ENCODE results near the gene COL25A1. TPM values are rescaled to one million over a fixed set of nuclear protein-coding genes. Genes with fewer than 3 reads are reported as not detected.

The COL25A1 gene
- total RNA-seq, 1 experiment from 2014 or later: not detected

DNA sequence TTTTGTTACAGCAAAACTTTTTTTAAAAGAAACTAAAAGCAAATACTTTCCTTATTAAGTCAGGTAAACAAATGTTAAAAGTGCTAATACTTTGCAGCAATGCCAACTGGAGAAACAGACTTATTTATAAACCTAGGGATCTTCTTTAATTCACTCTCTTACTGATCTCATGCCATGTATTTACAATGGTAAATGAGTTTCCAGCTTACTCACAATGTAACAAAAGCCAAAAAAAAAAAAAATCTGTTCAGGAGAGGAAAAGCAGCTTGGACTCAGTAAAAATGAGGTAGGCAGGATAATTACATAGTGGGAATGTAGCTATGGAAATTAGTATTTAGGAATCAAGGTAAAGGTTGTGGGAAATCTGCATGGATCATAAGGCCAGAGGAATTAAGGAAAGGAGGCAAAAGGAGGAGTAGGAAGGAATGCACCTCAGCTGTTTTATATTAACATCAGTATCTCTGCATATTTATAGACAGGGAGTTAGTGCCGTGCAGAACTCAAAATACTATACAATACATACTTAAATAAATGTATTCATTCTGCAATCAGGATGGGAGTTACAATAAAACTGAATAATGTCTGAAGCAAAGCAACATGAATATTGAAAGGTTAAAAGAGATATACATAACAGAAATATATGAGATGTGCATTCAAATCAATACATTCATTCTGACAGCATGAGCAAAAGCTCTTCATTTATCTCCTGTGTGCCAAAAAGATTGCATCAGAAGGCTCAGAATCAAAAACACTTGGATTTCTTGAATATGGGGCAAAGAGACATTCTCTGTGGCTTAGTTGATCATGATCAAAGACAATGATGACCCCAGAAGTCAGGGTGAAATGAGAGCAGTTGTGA lies 481.7 kb downstream of the COL25A1 start:
- DNase-seq (ENCODE audit: low read depth): no peak

DNA sequence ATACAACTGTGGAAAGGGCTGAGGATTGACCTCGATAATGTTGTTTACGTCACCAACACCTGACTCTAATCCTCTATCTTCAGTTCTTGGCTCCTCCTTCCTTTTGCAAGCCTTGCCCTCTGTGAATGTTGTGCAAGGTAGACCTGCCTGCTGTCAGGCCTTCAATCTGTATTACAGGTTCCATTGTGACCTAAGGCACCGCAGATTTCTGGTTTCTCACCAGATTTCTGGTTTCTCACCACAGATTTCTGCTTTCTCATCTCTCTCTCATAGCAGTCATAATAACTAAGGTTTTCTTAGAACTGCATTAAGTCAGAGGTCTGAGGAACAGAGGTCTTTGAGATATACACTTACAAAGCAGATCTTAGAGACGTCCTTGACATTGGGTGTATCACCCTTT lies 488.1 kb downstream of the COL25A1 start:
- DNase-seq (ENCODE audit: low read depth): no peak

DNA sequence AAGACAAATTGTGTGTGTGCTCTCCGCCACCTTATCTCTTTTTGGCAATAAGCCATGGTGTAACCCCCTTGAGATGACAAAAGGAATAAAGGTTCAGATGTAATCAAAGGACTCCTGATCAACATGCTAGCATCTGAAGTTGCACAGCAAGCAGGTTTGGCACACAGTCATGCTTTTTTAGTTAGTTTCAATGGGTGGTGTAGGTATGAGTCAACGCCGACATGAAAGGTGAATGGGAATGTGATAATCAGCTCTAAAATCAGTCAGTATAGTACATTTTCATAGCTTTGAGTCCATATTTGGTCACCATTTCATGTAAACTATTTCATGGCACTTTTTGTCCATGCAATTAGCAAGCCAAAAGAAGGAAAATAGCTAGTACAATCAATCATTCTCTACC lies 489.2 kb downstream of the COL25A1 start:
- no peak for DNase-seq (ENCODE audit: low read depth)

DNA sequence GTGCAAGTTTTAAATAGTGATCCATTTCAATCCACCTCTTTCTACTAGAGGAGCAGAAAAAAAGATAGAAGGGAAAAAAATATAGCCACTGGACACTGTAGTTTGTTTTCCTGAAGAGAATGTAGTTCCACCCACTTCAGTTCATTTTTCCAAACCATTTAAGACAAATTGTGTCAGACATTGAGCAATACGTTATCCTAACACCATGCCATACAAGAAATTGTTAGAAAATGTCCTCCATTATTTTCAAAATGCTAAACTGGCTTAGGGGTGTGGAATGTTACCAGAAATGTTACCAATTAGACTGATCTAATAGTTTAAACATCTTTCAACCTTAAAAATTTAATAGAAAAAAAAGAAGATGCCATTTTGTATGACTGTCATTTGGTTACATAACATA lies 491.0 kb downstream of the COL25A1 start:
- no peak for DNase-seq (ENCODE audit: low read depth)

GRCh38 chr4:108810087-108810486 lies 492.4 kb downstream of the COL25A1 start:
- DNase-seq (ENCODE audit: low read depth): no peak

DNA sequence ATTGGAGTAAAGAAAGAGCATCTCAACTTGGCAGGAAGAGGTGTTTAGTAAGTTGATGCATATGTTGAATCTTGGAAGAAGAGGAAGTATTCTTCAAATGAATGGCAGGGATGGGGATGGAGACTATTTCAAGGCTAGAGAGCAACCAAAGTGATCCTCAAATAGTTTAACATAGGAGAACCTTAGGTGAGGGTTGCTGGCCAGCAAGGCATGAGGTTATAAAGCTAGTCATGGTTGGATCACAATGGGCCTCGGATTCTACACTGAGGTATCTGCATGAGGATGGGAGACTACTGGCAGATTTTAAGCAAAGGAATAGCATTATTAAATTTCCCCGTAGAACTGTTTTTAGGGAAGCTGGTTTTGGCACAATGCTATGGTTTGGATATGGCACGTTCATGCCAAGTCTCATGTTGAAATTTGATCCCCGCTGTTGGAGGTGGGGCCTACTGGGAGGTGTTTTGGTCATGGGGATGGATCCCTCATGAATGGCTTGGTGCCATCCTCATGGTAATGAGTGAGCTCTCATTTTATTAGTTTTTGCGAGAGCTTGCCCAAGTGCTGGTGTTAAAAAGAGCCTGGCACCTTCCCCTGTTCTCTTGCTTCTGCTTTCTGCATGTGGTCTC lies 497.7 kb downstream of the COL25A1 start:
- no peak for DNase-seq (ENCODE audit: low read depth)

GRCh38 chr4:108799306-108799705 lies 503.2 kb downstream of the COL25A1 start:
- DNase-seq (ENCODE audit: low read depth): no peak

DNA sequence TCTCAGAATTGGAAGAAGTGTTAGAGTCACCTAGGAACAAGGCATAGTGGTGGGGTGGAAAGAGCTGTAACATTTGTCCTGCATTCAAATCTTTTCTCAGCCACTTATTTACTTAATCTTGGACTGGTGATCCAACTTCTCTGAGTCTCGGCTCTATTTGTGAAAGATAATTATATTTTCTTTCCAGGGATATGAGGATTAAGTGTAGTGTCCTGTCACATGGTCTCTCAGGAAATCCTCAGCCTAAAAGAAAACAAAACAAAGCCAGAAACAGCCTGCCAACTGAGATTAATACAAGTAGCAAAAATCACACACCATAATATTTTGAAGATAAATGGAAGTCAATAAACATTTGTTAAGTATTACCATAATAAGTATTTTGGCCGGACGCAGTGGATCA lies 506.3 kb downstream of the COL25A1 start:
- DNase-seq (ENCODE audit: low read depth): no peak

GRCh38 chr4:108795733-108796132 lies 506.7 kb downstream of the COL25A1 start:
- no peak for DNase-seq (ENCODE audit: low read depth)

DNA sequence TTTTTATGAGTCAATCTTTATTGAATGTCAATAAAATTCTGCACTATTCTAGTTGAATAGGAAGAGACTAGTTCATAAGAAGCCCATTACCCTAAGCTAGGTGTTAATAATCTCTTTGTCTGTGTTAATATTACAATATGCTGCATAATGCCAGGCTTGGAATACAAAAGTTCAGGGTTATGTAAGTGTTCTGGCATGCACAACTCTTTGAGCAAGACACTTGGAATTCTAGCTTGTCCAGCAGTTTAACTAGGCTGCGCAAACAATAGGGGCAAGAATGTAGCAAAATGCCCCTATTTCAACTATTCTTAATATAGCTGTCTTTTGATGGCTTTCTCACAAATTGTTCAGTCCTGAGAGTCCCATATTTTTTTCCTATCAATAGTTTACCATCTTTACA lies 508.3 kb downstream of the COL25A1 start:
- no peak for DNase-seq (ENCODE audit: low read depth)

- DNase-seq (ENCODE audit: low read depth): no peak
Measured at GRCh38 chr4:108793415-108793814, 509.0 kb downstream of the COL25A1 start.

- no peak for DNase-seq (ENCODE audit: low read depth)
Measured at GRCh38 chr4:108788731-108789130, 513.7 kb downstream of the COL25A1 start.

- no peak for DNase-seq (ENCODE audit: low read depth)
Measured at GRCh38 chr4:108787724-108788123, 514.7 kb downstream of the COL25A1 start.

DNA sequence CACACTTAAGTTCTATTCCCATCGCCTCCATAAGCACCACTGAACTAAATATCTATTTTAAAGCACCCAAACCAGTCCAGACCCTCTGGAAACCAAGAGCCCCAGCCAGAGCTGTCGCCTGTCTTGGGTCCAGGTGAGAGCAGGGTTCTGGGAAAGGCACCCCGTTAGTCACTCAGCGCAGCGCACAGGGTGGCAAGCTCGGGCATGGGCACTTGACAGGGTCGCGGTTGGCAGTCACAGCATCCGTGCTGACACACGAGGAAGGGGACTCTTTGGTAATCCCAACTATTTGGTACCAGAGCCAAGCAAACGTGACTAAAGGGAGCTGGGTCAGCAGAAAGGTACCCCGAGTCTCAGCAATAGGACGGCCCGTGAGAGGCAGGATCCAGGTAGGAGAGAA lies 515.4 kb downstream of the COL25A1 start:
- DNase-seq (ENCODE audit: low read depth): no peak

DNA sequence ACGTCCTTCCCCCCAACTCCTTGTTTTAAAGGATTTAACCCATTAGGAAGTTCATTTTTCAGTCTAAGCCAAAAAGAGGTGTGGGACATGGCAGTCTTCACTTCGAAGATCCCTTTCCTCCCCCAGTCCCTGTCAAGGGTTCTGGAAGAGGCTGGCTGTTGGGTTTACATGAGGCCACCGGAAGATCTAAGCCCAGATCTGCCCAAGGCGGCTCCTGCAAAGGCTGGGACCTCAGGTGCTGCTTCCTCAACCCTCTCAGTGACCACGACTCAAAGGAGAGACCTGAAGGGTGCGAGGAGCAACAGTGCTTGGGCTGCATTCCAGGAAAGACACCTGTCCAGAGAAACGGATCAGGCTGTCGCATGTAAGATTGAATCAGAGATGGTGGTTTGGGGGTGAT lies 516.1 kb downstream of the COL25A1 start:
- DNase-seq (ENCODE audit: low read depth): no peak

- DNase-seq (ENCODE audit: low read depth): peak; percentile 10
Measured at GRCh38 chr4:108783665-108784463, 518.6 kb downstream of the COL25A1 start.

DNA sequence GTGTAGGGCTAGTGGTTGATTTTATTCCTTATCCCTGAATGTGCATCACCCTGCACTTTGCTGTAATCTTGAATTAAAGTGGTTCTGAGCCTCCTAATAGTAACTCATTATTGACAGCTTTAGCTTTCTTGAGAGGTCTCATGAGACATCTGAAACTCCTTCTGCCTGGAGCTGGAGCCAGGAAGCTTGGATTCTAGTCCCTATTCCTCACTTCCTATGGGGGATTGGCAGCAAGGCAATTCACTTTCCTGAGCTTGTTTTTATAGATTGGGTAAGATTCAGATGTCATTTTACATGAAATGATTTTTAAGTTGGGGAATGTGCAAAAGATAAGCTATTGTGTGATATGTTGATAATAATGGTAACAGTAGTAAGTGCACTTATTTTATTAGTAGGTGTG lies 522.5 kb downstream of the COL25A1 start:
- no peak for DNase-seq (ENCODE audit: low read depth)

GRCh38 chr4:108777388-108777787 lies 525.1 kb downstream of the COL25A1 start:
- peak; percentile 8 for DNase-seq (ENCODE audit: low read depth)

- no peak for DNase-seq (ENCODE audit: low read depth)
Measured at GRCh38 chr4:108775921-108776320, 526.5 kb downstream of the COL25A1 start.

DNA sequence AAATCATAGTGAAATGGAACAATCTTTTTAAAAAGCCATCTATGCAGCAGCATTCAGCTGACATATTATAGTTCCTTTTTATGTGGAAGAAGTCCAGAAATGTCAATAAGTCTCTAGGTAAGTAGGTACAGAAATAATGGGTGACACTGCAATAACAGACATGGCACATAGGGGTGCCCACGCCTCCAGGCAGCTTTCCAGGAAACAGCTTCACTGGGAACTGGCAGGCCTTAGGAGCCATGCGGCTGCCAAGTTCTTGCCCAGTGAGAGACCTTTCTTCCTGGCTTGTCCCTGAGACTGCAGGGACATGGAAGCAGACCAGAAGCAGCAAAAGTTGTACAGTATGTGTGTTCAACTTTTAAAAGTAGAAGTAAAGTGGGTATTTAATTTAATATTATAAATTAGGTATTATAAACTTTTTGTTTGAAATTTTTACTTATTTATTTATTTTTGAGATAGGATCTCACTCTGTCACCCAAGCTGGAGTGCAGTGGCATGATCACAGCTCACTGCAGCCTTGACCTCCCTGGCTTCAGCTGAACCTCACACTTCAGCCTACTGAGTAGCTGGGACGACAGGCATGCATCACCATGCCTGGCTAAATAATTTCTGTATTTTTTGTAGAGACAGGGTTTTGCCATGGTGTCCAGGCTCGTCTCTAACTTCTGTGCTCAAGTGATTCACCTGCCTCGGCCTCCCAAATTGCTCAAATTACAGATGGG lies 527.5 kb downstream of the COL25A1 start:
- DNase-seq (ENCODE audit: low read depth): peak; percentile 15

DNA sequence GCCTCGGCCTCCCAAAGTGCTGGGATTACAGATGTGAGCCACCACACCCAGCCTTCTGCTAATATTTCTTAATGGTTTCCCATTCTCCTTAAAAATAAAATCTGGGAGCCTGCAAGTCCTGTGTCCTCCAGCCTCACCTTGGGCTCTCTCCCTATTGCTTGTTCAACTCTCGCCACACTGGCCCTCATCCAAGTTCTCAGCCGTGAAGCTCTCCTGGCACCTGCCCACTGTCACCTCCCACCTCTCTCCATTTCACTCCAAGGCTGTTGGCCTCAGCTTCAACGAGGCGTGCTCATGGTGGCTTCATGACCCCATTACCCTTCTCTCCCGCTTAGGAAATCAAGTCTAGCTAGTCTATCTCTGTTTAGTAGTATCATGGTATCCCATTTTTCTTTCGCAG lies 530.1 kb downstream of the COL25A1 start:
- no peak for DNase-seq (ENCODE audit: low read depth)

DNA sequence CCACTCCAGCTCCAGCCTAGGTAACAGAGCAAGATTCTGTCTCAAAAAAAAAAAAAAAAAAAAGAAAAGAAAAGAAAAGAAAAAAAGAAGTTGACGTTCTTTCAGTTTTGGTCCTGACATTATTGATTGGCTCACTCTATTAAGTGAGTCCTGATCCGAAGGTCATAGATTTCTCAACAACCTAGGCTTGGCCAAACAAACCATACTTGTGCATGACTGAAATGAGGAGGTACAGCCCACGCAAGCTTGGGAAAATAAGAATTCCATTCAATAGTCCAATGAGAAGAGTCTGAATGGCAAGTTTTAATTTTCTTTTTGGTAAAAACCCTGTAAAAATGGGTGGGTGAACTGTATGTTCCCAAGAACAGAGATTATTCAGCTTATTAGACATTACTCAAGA lies 536.4 kb downstream of the COL25A1 start:
- no peak for DNase-seq (ENCODE audit: low read depth)
